Hematopoietic multipotent progenitor cell treated with erythropoietin and hydrocortisone succinate and interleukin-3 and kit ligand, for 17 days (in vitro differentiated cells): ENCODE data around the gene TM2D1.
A peak's percentile ranks its signal among the peaks of the same experiment; 100 is the strongest.
"Not testable (repeated sequence)": the region's sequence is repeated elsewhere in the genome, so short reads cannot be mapped to it uniquely, and the experiment has no call there.

Experiments
- DNase-seq: peaks from one replicate; pipeline ENCODE4 v3.0.0-alpha.2; 2015; ENCODE audit warnings: low spot score

Gene TM2D1

GRCh38 chr1:61724813-61725694 is at the start of gene TM2D1:
TSS of gene TM2D1 (minus strand) at chr1:61725141. CDS start at chr1:61725120, 21 bp downstream.
- peak; percentile 91 for DNase-seq

- no peak for DNase-seq
Measured at GRCh38 chr1:61770131-61770530, 45.2 kb upstream of the TM2D1 start.

- DNase-seq, result no peak
Measured at GRCh38 chr1:61757950-61758349, 33.0 kb upstream of the TM2D1 start.

GRCh38 chr1:61756773-61757172 is 31.8 kb upstream of the TM2D1 start:
- no peak for DNase-seq

- DNase-seq, result no peak
Measured at GRCh38 chr1:61754545-61754944, 29.6 kb upstream of the TM2D1 start.

- no peak for DNase-seq
Measured at GRCh38 chr1:61753998-61754508, 29.1 kb upstream of the TM2D1 start.

- DNase-seq, result no peak
Measured at GRCh38 chr1:61752921-61753389, 28.0 kb upstream of the TM2D1 start.

GRCh38 chr1:61749574-61749973 is 24.6 kb upstream of the TM2D1 start:
- no peak for DNase-seq

GRCh38 chr1:61748566-61748965 is 23.6 kb upstream of the TM2D1 start:
- no peak for DNase-seq

- DNase-seq, result no peak
Measured at GRCh38 chr1:61746813-61747212, 21.9 kb upstream of the TM2D1 start.

GRCh38 chr1:61743716-61744580 is 19.0 kb upstream of the TM2D1 start:
- DNase-seq, result no peak

GRCh38 chr1:61743431-61743705 is 18.4 kb upstream of the TM2D1 start:
- DNase-seq, result no peak

- no peak for DNase-seq
Measured at GRCh38 chr1:61742620-61743430, 17.9 kb upstream of the TM2D1 start.

GRCh38 chr1:61741711-61742619 is 17.0 kb upstream of the TM2D1 start, which contains the start of gene PATJ:
TSS of gene PATJ (plus strand) at chr1:61742480. CDS start at chr1:61762893, 20,413 bp downstream.
- DNase-seq, result no peak

- DNase-seq, result no peak
Measured at GRCh38 chr1:61740751-61741700, 16.1 kb upstream of the TM2D1 start.

- DNase-seq, result no peak
Measured at GRCh38 chr1:61732726-61733125, 7.8 kb upstream of the TM2D1 start.

- not testable (repeated sequence) for DNase-seq
Measured at GRCh38 chr1:61730679-61731078, 5.7 kb upstream of the TM2D1 start.

- DNase-seq, result no peak
Measured at GRCh38 chr1:61727544-61727943, 2.6 kb upstream of the TM2D1 start.

- DNase-seq, result no peak
Measured at GRCh38 chr1:61724506-61724812, 482 bp downstream of the TM2D1 start.
